ENCODE data around the gene POGK. TPM values are rescaled to one million over a fixed set of nuclear protein-coding genes. Genes with fewer than 3 reads are reported as not detected.

The POGK gene
- polyA plus RNA-seq, 1 donor (not counting 4 experiments of a cell fraction or from before 2014, with no cell fraction given): 14.7 TPM

DNA sequence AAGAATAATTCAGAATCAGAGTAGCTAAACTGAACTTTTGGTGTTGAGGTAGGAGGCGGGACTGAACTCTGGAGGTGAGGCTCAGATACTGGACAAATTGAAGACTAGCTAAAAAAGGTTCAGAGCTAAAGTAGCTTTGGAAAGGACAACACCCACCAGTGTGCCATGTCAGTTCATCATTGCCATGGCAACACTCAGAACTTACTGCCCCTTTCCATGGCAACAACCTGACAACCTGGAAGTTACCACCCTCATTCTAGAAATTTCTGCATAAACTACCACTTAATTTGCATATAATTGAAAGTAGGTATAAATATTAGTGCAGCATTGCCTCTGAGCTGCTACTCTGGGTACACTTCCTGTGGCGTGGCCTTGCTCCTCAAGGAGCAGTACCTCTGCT lies 30.3 kb upstream of the POGK start:
- no peak overlapping the region for H3K4me2 ChIP-seq (ENCODE audit: control insufficient read depth, extremely low read depth, insufficient read depth, low read depth, low read length)
- dilution Hi-C loops (cut with MboI; ENCODE audit: extremely low pct_ligation_motif_present, low sequenced_read_pairs): no loop called here
- H3K4me3 ChIP-seq (ENCODE audit: control insufficient read depth in 2 of 3, extremely low read depth in 1 of 3, insufficient read depth in 2 of 3, low read depth in 1 of 3, low read length in 3 of 3): no peak overlapping the region
- no peak overlapping the region for H3K27ac ChIP-seq (ENCODE audit: control insufficient read depth, insufficient read depth, low read length)
- H3K36me3 ChIP-seq (ENCODE audit: control insufficient read depth in 2 of 2, extremely low read depth in 1 of 2, insufficient read depth in 2 of 2, low read length in 2 of 2): no peaks in the 10 kb centered on the region
- no peaks in the 10 kb centered on the region for H3K9me3 ChIP-seq (ENCODE audit: control insufficient read depth, low read depth, low read length)
- FAIRE-seq (no peak), DNase-seq (ENCODE audit: low read depth, low spot score) (no peak)
- no peaks in the 10 kb centered on the region for H3K4me1 ChIP-seq (ENCODE audit: control insufficient read depth, extremely low read depth, insufficient read depth, low read length)
- no peaks in the 10 kb centered on the region for H3K79me2 ChIP-seq (ENCODE audit: control insufficient read depth, insufficient read depth, low read length)
- H4K20me1 ChIP-seq (ENCODE audit: control insufficient read depth, extremely low read depth, insufficient read depth, low read length): no peaks in the 10 kb centered on the region
- no peak for TF ChIP-seq EZH2 (IDR thresholded peaks at IDR 0.05; ENCODE audit: low read length)
- TF ChIP-seq, protein P1, sequence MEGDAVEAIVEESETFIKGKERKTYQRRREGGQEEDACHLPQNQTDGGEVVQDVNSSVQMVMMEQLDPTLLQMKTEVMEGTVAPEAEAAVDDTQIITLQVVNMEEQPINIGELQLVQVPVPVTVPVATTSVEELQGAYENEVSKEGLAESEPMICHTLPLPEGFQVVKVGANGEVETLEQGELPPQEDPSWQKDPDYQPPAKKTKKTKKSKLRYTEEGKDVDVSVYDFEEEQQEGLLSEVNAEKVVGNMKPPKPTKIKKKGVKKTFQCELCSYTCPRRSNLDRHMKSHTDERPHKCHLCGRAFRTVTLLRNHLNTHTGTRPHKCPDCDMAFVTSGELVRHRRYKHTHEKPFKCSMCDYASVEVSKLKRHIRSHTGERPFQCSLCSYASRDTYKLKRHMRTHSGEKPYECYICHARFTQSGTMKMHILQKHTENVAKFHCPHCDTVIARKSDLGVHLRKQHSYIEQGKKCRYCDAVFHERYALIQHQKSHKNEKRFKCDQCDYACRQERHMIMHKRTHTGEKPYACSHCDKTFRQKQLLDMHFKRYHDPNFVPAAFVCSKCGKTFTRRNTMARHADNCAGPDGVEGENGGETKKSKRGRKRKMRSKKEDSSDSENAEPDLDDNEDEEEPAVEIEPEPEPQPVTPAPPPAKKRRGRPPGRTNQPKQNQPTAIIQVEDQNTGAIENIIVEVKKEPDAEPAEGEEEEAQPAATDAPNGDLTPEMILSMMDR (optimal IDR thresholded peaks at IDR 0.05 in 1 of 3, IDR thresholded peaks at IDR 0.05 in 1 of 3, conservative IDR thresholded peaks at IDR 0.05 in 1 of 3; ENCODE audit: extremely low read depth in 1 of 3, insufficient read depth in 2 of 3, low read length in 3 of 3): no peak
- no peaks in the 10 kb centered on the region for H3K27me3 ChIP-seq (ENCODE audit: control insufficient read depth, extremely low read depth, insufficient read depth, low read length)
- no peak overlapping the region for H3K9ac ChIP-seq (ENCODE audit: control insufficient read depth, extremely low read depth, insufficient read depth, low read length)
- H3K9me1 ChIP-seq (ENCODE audit: control insufficient read depth, extremely low read depth, insufficient read depth, low read length): no peaks in the 10 kb centered on the region
- no peak overlapping the region for H2AFZ ChIP-seq (ENCODE audit: control insufficient read depth, low read length)

DNA sequence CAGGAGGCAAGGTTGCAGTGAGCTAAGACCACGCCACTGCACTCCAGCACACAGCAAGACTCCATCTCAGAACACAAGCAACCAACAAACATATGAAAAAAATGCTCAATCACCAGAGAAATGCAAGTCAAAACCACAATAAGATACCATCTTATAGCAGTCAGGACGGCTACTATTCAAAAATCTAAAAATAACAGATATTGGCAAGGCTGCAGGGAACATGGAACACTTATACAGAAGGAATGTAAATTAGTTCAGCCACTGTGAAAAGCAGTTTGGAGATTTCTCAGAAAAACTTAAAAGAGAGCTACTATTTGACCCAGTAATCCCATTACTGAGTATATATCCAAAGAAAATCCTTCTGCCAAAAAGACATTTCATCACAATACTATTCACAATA lies 27.6 kb upstream of the POGK start:
- H3K9me3 ChIP-seq (ENCODE audit: control insufficient read depth, low read depth, low read length): no peaks in the 10 kb centered on the region
- H4K20me1 ChIP-seq (ENCODE audit: control insufficient read depth, extremely low read depth, insufficient read depth, low read length): no peaks in the 10 kb centered on the region
- no peaks in the 10 kb centered on the region for H3K9me1 ChIP-seq (ENCODE audit: control insufficient read depth, extremely low read depth, insufficient read depth, low read length)
- H3K27ac ChIP-seq (ENCODE audit: control insufficient read depth, insufficient read depth, low read length): no peak overlapping the region
- no peak overlapping the region for H3K4me2 ChIP-seq (ENCODE audit: control insufficient read depth, extremely low read depth, insufficient read depth, low read depth, low read length)
- H3K9ac ChIP-seq (ENCODE audit: control insufficient read depth, extremely low read depth, insufficient read depth, low read length): no peak overlapping the region
- no peak overlapping the region for H3K4me3 ChIP-seq (ENCODE audit: control insufficient read depth in 2 of 3, extremely low read depth in 1 of 3, insufficient read depth in 2 of 3, low read depth in 1 of 3, low read length in 3 of 3)
- TF ChIP-seq, protein P1 (optimal IDR thresholded peaks at IDR 0.05 in 1 of 3, IDR thresholded peaks at IDR 0.05 in 1 of 3, conservative IDR thresholded peaks at IDR 0.05 in 1 of 3; ENCODE audit: extremely low read depth in 1 of 3, insufficient read depth in 2 of 3, low read length in 3 of 3): no peak
- TF ChIP-seq EZH2 (IDR thresholded peaks at IDR 0.05; ENCODE audit: low read length): no peak
- no peaks in the 10 kb centered on the region for H3K27me3 ChIP-seq (ENCODE audit: control insufficient read depth, extremely low read depth, insufficient read depth, low read length)
- H3K4me1 ChIP-seq (ENCODE audit: control insufficient read depth, extremely low read depth, insufficient read depth, low read length): no peaks in the 10 kb centered on the region
- dilution Hi-C loops (cut with MboI; ENCODE audit: extremely low pct_ligation_motif_present, low sequenced_read_pairs): no loop called here
- DNase-seq (ENCODE audit: low read depth, low spot score) (no peak), FAIRE-seq (no peak)
- H3K79me2 ChIP-seq (ENCODE audit: control insufficient read depth, insufficient read depth, low read length): no peaks in the 10 kb centered on the region
- H2AFZ ChIP-seq (ENCODE audit: control insufficient read depth, low read length): no peak overlapping the region
- H3K36me3 ChIP-seq (ENCODE audit: control insufficient read depth in 2 of 2, extremely low read depth in 1 of 2, insufficient read depth in 2 of 2, low read length in 2 of 2): no peaks in the 10 kb centered on the region

Measured in keratinocyte (primary cell).